Trophoblast cell (in vitro differentiated cells and primary cell): Measurements from ENCODE around the gene OR51F1.

ENCODE experiments used
- DNase-seq, 2 donors: peaks; one replicate each; pipeline ENCODE4 v3.0.0-alpha.2; 2016
- H2AFZ ChIP-seq: 2 replicates; pipeline ENCODE4 v1.6.1; 2013; ENCODE audit warnings: low read length, moderate library complexity, mild to moderate bottlenecking; ENCODE audit not compliant: insufficient read depth, poor library complexity
- H2AK5ac ChIP-seq: 2 replicates; pipeline ENCODE4 v1.6.1; 2013; ENCODE audit warnings: mild to moderate bottlenecking, low read length
- H2BK120ac ChIP-seq: 2 replicates; pipeline ENCODE4 v1.6.1; 2013; ENCODE audit warnings: low read length, mild to moderate bottlenecking, moderate library complexity; ENCODE audit not compliant: insufficient read depth, poor library complexity
- H2BK12ac ChIP-seq: 2 replicates; pipeline ENCODE4 v1.6.1; 2013; ENCODE audit warnings: mild to moderate bottlenecking, low read length, moderate library complexity
- H2BK5ac ChIP-seq: 2 replicates; pipeline ENCODE4 v1.6.1; 2013; ENCODE audit warnings: low read length, low read depth, moderate library complexity, mild to moderate bottlenecking; ENCODE audit not compliant: poor library complexity
- H3K14ac ChIP-seq: 2 replicates; pipeline ENCODE4 v1.6.1; 2013; ENCODE audit warnings: mild to moderate bottlenecking, low read length
- H3K18ac ChIP-seq: 2 replicates; pipeline ENCODE4 v1.6.1; 2013; ENCODE audit warnings: mild to moderate bottlenecking, low read length
- H3K23ac ChIP-seq: 2 replicates; pipeline ENCODE4 v1.6.1; 2013; ENCODE audit warnings: low read length
- H3K27ac ChIP-seq: 2 replicates; pipeline ENCODE4 v1.5.1; 2013; ENCODE audit warnings: low read depth, mild to moderate bottlenecking, inconsistent platforms, low read length, moderate library complexity
- H3K27me3 ChIP-seq: 2 replicates; pipeline ENCODE4 v1.6.1; 2013; ENCODE audit warnings: inconsistent platforms, mild to moderate bottlenecking, low read length, moderate library complexity; ENCODE audit not compliant: insufficient read depth
- H3K36me3 ChIP-seq, 2 experiments: 1 replicate in 1 of 2; 2 replicates in 1 of 2; pipeline ENCODE4 v1.6.1; 2013; ENCODE audit warnings: low read length in 2 of 2, mild to moderate bottlenecking in 2 of 2, moderate library complexity in 1 of 2; ENCODE audit not compliant: insufficient read depth in 2 of 2, control insufficient read depth in 1 of 2
- H3K4ac ChIP-seq: 2 replicates; pipeline ENCODE4 v1.6.1; 2013; ENCODE audit warnings: low read depth, mild to moderate bottlenecking, low read length, moderate library complexity
- H3K4me1 ChIP-seq, 2 experiments: 1 replicate in 1 of 2; 2 replicates in 1 of 2; pipeline ENCODE4 v1.6.1; 2013; ENCODE audit warnings: low read length in 2 of 2, mild to moderate bottlenecking in 2 of 2, moderate library complexity in 1 of 2; ENCODE audit not compliant: insufficient read depth in 2 of 2, control insufficient read depth in 1 of 2
- H3K4me2 ChIP-seq: 2 replicates; pipeline ENCODE4 v1.6.1; 2013; ENCODE audit warnings: inconsistent platforms, mild to moderate bottlenecking, low read length, moderate library complexity
- H3K4me3 ChIP-seq: 2 replicates; pipeline ENCODE4 v1.5.1; 2013; ENCODE audit warnings: mild to moderate bottlenecking, low read depth, low read length, inconsistent platforms
- H3K79me1 ChIP-seq: one replicate; pipeline ENCODE4 v1.6.1; 2013; ENCODE audit warnings: low read length
- H3K79me2 ChIP-seq: 2 replicates; pipeline ENCODE4 v1.6.1; 2013; ENCODE audit warnings: low read length, mild to moderate bottlenecking; ENCODE audit not compliant: control insufficient read depth, insufficient read depth, poor library complexity
- H3K9ac ChIP-seq: 2 replicates; pipeline ENCODE4 v1.6.1; 2013; ENCODE audit warnings: mild to moderate bottlenecking, low read length
- H3K9me3 ChIP-seq: 2 replicates; pipeline ENCODE4 v1.6.1; 2013; ENCODE audit warnings: low read depth, mild to moderate bottlenecking, control low read depth, inconsistent platforms, low read length; ENCODE audit not compliant: insufficient read depth
- H4K12ac ChIP-seq: 2 replicates; pipeline ENCODE4 v1.6.1; 2013; ENCODE audit warnings: low read depth, mild to moderate bottlenecking, low read length, moderate library complexity
- H4K8ac ChIP-seq: 2 replicates; pipeline ENCODE4 v1.6.1; 2013; ENCODE audit warnings: low read depth, mild to moderate bottlenecking, low read length, moderate library complexity
- H4K91ac ChIP-seq: one replicate; pipeline ENCODE4 v1.6.1; 2013; ENCODE audit warnings: low read depth, mild to moderate bottlenecking, low read length, moderate library complexity
- WGBS: extraction: QIAGEN DNeasy Blood & Tissue Kit; methylation state at CpG from one replicate; pipeline ENCODE4 v1.1.7; 2013; ENCODE audit warnings: missing lambda C conversion rate; ENCODE audit not compliant: insufficient read length, insufficient coverage; ENCODE audit errors: extremely low coverage; 5-methylcytosine and 5-hydroxymethylcytosine counted together

OR51F1 gene

GRCh38 chr11:4768094-4768493 lies 1.6 kb downstream of the OR51F1 start:
- Histone ChIP-seq H3K9ac (no peak overlapping the region), H3K4me3 (no peak overlapping the region), H3K4ac (no peak overlapping the region), H2AFZ (no peak overlapping the region), H2BK12ac (no peak overlapping the region), H4K91ac (no peak overlapping the region), H3K36me3 (no peaks in the 10 kb centered on the region), H2BK5ac (no peak overlapping the region), H3K4me2 (no peak overlapping the region), H3K14ac (no peak overlapping the region), H3K18ac (no peak overlapping the region), H4K8ac (no peak overlapping the region), H3K4me1 (no peaks in the 10 kb centered on the region), H3K23ac (no peak overlapping the region), H2AK5ac (no peak overlapping the region), H3K79me2 (no peaks in the 10 kb centered on the region), H3K9me3 (no peaks in the 10 kb centered on the region), H3K27ac (no peak overlapping the region), H2BK120ac (no peak overlapping the region), H4K12ac (no peak overlapping the region), H3K27me3 (no peaks in the 10 kb centered on the region), H3K79me1 (no peaks in the 10 kb centered on the region)
- no peak for DNase-seq

DNA sequence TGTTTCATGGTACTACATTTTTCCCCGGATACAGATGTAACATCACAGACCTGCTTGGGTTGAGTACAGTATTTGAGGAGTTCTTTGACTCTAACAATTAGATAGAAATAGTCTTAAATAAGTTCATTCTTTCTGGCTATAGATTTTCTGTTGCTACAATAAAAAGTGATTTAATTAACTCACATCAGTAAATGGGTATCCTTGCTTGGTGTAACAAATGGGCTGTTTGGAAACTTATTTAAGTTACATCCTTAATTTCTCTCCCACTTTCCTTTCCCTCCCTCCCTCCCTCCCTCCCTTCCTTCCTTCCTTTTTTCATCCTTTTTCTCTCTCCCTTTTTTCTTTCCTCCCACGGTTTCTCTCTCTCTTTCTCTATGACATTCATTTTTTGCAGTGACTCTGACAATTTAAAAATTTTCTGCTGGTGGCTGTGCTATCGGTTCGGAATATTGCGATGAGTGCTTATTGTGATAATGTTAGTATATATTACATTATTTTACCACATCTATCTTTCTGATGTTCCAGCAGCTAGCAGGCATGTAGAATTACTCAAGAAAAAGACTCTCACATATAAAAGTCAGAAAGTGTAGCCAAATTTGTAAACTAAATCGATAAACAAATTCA lies 3.2 kb downstream of the OR51F1 start:
- Histone ChIP-seq H2BK5ac (no peak overlapping the region), H3K4ac (no peak overlapping the region), H3K4me2 (no peak overlapping the region), H4K12ac (no peak overlapping the region), H3K23ac (no peak overlapping the region), H3K79me2 (no peaks in the 10 kb centered on the region), H4K91ac (no peak overlapping the region), H3K27ac (no peak overlapping the region), H3K9ac (no peak overlapping the region), H3K9me3 (no peaks in the 10 kb centered on the region), H3K18ac (no peak overlapping the region), H2AK5ac (no peak overlapping the region), H3K4me1 (no peaks in the 10 kb centered on the region), H3K14ac (no peak overlapping the region), H4K8ac (no peak overlapping the region), H3K36me3 (no peaks in the 10 kb centered on the region), H3K27me3 (no peaks in the 10 kb centered on the region), H2BK120ac (no peak overlapping the region), H2BK12ac (no peak overlapping the region), H2AFZ (no peak overlapping the region), H3K79me1 (no peaks in the 10 kb centered on the region), H3K4me3 (no peak overlapping the region)
- no peak for DNase-seq
- WGBS, result no CpG with 5 or more reads among the region's 6 CpGs

- Histone ChIP-seq H3K14ac (no peak overlapping the region), H2AK5ac (no peak overlapping the region), H3K9me3 (no peaks in the 10 kb centered on the region), H3K4ac (no peak overlapping the region), H3K23ac (no peak overlapping the region), H3K36me3 (no peaks in the 10 kb centered on the region), H4K12ac (no peak overlapping the region), H3K27ac (no peak overlapping the region), H4K91ac (no peak overlapping the region), H3K18ac (no peak overlapping the region), H3K27me3 (no peaks in the 10 kb centered on the region), H2AFZ (no peak overlapping the region), H2BK12ac (no peak overlapping the region), H4K8ac (no peak overlapping the region), H3K79me1 (no peaks in the 10 kb centered on the region), H3K79me2 (no peaks in the 10 kb centered on the region), H3K4me1 (no peaks in the 10 kb centered on the region), H3K4me2 (no peak overlapping the region), H2BK5ac (no peak overlapping the region), H3K9ac (no peak overlapping the region), H3K4me3 (no peak overlapping the region), H2BK120ac (no peak overlapping the region)
- no CpG with 5 or more reads among the region's 2 CpGs for WGBS
- DNase-seq, result no peak
These were observed 6.6 kb downstream of the OR51F1 start for GRCh38 chr11:4763096-4763495.

DNA sequence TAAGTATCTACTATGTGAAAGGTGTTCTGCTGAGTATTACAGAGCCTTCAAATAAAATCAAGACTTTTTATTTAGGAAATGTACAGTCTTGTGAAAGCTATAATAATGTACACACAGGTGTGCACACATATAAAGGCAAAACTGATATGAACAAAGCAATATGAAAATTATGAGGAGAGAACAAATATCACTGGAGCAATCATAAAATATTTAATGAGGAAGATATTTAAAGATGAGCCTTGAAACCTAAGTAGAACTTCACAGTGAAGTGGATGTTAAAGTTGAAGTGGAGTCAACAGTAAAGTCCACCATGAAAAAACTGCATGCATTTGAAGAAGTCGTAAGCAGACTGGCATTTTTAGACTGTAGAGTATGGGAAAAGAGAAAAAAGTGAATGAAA lies 18.5 kb downstream of the OR51F1 start:
- no peak overlapping the region for H3K27ac ChIP-seq
- H2BK12ac ChIP-seq, result no peak overlapping the region
- no peaks in the 10 kb centered on the region for H3K36me3 ChIP-seq
- H2AFZ ChIP-seq, result no peak overlapping the region
- H3K14ac ChIP-seq, result no peak overlapping the region
- H3K4me2 ChIP-seq, result no peak overlapping the region
- no peak overlapping the region for H4K12ac ChIP-seq
- H3K4me1 ChIP-seq, result no peaks in the 10 kb centered on the region
- H4K8ac ChIP-seq, result no peak overlapping the region
- no peak overlapping the region for H2AK5ac ChIP-seq
- no peak overlapping the region for H3K9ac ChIP-seq
- no peak overlapping the region for H3K4me3 ChIP-seq
- H3K79me2 ChIP-seq, result no peaks in the 10 kb centered on the region
- H3K4ac ChIP-seq, result no peak overlapping the region
- no peak for DNase-seq
- H3K79me1 ChIP-seq, result no peaks in the 10 kb centered on the region
- H3K9me3 ChIP-seq, result no peaks in the 10 kb centered on the region
- H4K91ac ChIP-seq, result no peak overlapping the region
- no CpG with 5 or more reads among the region's 1 CpG for WGBS
- no peak overlapping the region for H2BK5ac ChIP-seq
- H3K18ac ChIP-seq, result no peak overlapping the region
- no peaks in the 10 kb centered on the region for H3K27me3 ChIP-seq
- H2BK120ac ChIP-seq, result no peak overlapping the region
- H3K23ac ChIP-seq, result no peak overlapping the region
